HEK293 (cell line): ENCODE data around the gene CACNA2D4.

Source experiments
- CTCF ChIA-PET: fragments of 350-600 bp; formaldehyde crosslinking; extraction: SDS; loops from one replicate; lab custom pipeline; 2021; ENCODE audit warnings: antibody characterized with exemption; lab: Yijun Ruan, JAX
- POLR2A ChIA-PET: fragments of 300-600 bp; formaldehyde crosslinking; extraction: SDS; loops from one replicate; lab custom pipeline; 2020; ENCODE audit warnings: antibody characterized with exemption, inconsistent platforms; lab: Yijun Ruan, JAX
- H3K27ac ChIP-seq: fragments of 200-500 bp; sonication (Bioruptor generic); 2 replicates; pipeline ENCODE4 v1.5.1; 2014; ENCODE audit warnings: low read depth, low read length, control low read depth, inconsistent platforms; ENCODE audit errors: extremely low read depth
- H3K36me3 ChIP-seq, 2 experiments: fragments of 200-500 bp in 1 of 2; sonication (Bioruptor generic) in 1 of 2; 1 replicate in 1 of 2; 2 replicates in 1 of 2; pipeline ENCODE4 v1.5.1; 2014 to 2017; ENCODE audit warnings: inconsistent platforms in 2 of 2, low read length in 2 of 2; ENCODE audit not compliant: control insufficient read depth in 2 of 2, insufficient read depth in 1 of 2
- H3K4me1 ChIP-seq: fragments of 200-500 bp; sonication (Bioruptor generic); 2 replicates; pipeline ENCODE4 v1.5.1; 2014; ENCODE audit warnings: mild to moderate bottlenecking, low read length, inconsistent platforms; ENCODE audit not compliant: control insufficient read depth, insufficient read depth
- H3K4me3 ChIP-seq: 2 replicates; pipeline ENCODE4 v1.5.1; 2011; ENCODE audit warnings: low read depth, mild to moderate bottlenecking, control low read depth, low read length, moderate library complexity
- H3K9me3 ChIP-seq: fragments of 200-500 bp; sonication (Bioruptor generic); 2 replicates; pipeline ENCODE4 v1.5.1; 2014; ENCODE audit warnings: low read depth, low read length, inconsistent platforms; ENCODE audit not compliant: control insufficient read depth, insufficient read depth
- EGR2 ChIP-seq: fragments of 450-650 bp; formaldehyde crosslinking; IDR thresholded peaks from 2 replicates; pipeline ENCODE4 v1.5.1; 2016; ENCODE audit warnings: low read depth, missing biosample characterization, missing genetic modification characterization
- TRIM28 ChIP-seq: IDR thresholded peaks from 2 replicates; pipeline ENCODE4 v1.6.1; 2011; ENCODE audit warnings: low read length, control low read depth, borderline replicate concordance
- ZBTB48 ChIP-seq: fragments of 450-650 bp; formaldehyde crosslinking; IDR thresholded peaks from 2 replicates; pipeline ENCODE4 v1.5.1; 2016; ENCODE audit warnings: missing biosample characterization, missing genetic modification characterization
- ZIC2 ChIP-seq: fragments of 450-650 bp; formaldehyde crosslinking; IDR thresholded peaks from 2 replicates; pipeline ENCODE4 v1.5.1; 2016; ENCODE audit warnings: missing biosample characterization, missing genetic modification characterization
- ZNF169 ChIP-seq: fragments of 450-650 bp; formaldehyde crosslinking; IDR thresholded peaks from 2 replicates; pipeline ENCODE4 v1.5.1; 2016; ENCODE audit warnings: missing biosample characterization, missing genetic modification characterization
- ZNF223 ChIP-seq: fragments of 450-650 bp; formaldehyde crosslinking; IDR thresholded peaks from 2 replicates; pipeline ENCODE4 v1.5.1; 2016; ENCODE audit warnings: missing biosample characterization, missing genetic modification characterization
- ZNF23 ChIP-seq: fragments of 450-650 bp; formaldehyde crosslinking; IDR thresholded peaks from 2 replicates; pipeline ENCODE4 v1.5.1; 2016; ENCODE audit warnings: missing biosample characterization, missing genetic modification characterization, borderline replicate concordance
- ZNF335 ChIP-seq: fragments of 450-650 bp; formaldehyde crosslinking; conservative IDR thresholded peaks from 2 replicates; pipeline ENCODE4 v1.5.1; 2016; ENCODE audit warnings: missing biosample characterization, missing genetic modification characterization
- ZNF391 ChIP-seq: fragments of 450-650 bp; formaldehyde crosslinking; IDR thresholded peaks from 2 replicates; pipeline ENCODE4 v1.5.1; 2016; ENCODE audit warnings: low read depth, missing biosample characterization, missing genetic modification characterization, borderline replicate concordance
- ZNF621 ChIP-seq: fragments of 450-650 bp; formaldehyde crosslinking; IDR thresholded peaks from 2 replicates; pipeline ENCODE4 v1.5.1; 2017; ENCODE audit warnings: missing biosample characterization, missing genetic modification characterization
- ZNF660 ChIP-seq: fragments of 450-650 bp; IDR thresholded peaks from 2 replicates; pipeline ENCODE4 v1.5.1; 2018; ENCODE audit warnings: missing biosample characterization, mild to moderate bottlenecking, missing genetic modification characterization
- ZNF677 ChIP-seq: fragments of 450-650 bp; IDR thresholded peaks from 2 replicates; pipeline ENCODE4 v1.5.0; 2018; ENCODE audit warnings: missing biosample characterization, mild to moderate bottlenecking, missing genetic modification characterization, moderate library complexity
- TF ChIP-seq, protein P1 (sequence below): fragments of 450-650 bp; formaldehyde crosslinking; IDR thresholded peaks from 2 replicates; pipeline ENCODE4 v1.5.1; 2017; ENCODE audit warnings: missing biosample characterization, mild to moderate bottlenecking, missing genetic modification characterization, moderate library complexity
- TF ChIP-seq, protein P2 (sequence below): fragments of 450-650 bp; formaldehyde crosslinking; IDR thresholded peaks from 2 replicates; pipeline ENCODE4 v1.5.1; 2016; ENCODE audit warnings: missing biosample characterization, missing genetic modification characterization

The CACNA2D4 gene

DNA sequence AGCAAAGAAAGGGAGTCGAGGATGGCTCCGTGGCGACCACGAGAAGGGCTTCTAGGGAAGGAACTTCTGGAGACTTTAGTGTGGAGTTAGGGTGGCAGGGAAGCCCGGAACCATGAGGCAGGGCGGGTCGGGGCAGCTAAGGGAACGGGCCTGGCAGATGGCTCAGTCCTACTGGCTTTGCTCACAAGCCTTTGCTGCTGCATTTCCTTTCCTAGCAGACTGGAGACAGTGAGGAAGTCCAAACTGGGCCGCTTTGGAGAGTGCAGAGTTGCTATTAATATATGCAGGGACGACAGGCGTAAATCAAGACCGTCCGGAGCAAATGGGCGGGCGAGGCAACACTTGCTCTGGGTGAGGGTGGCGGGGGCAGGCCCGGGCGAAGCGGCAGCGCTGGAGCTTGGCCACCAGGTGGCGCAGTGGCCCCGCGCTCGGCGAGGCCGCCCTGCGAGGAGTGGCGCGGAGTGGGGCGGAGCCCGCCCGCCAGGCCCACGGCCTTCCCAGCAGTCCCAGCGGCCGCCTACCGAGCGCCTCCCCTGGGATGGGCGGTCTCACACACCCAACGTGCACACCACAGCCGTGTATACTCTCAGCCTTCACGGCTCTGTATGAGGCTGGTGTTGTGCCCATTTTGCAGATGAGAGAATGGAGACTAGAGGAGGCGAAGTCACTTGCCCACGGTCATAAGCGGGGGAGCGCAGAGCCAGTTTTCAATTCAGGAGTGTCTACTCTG lies 122.5 kb downstream of the CACNA2D4 start (continued):
- TF ChIP-seq, protein P1, sequence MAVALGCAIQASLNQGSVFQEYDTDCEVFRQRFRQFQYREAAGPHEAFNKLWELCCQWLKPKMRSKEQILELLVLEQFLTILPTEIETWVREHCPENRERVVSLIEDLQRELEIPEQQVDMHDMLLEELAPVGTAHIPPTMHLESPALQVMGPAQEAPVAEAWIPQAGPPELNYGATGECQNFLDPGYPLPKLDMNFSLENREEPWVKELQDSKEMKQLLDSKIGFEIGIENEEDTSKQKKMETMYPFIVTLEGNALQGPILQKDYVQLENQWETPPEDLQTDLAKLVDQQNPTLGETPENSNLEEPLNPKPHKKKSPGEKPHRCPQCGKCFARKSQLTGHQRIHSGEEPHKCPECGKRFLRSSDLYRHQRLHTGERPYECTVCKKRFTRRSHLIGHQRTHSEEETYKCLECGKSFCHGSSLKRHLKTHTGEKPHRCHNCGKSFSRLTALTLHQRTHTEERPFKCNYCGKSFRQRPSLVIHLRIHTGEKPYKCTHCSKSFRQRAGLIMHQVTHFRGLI (tag by site-specific recombination): peak; percentile 22; the same call in 1 of the 2 replicates
- TF ChIP-seq TRIM28 (peak; percentile 51; the same call in 1 of the 2 replicates), ZIC2 (tag by site-specific recombination) (peak; percentile 61)

DNA sequence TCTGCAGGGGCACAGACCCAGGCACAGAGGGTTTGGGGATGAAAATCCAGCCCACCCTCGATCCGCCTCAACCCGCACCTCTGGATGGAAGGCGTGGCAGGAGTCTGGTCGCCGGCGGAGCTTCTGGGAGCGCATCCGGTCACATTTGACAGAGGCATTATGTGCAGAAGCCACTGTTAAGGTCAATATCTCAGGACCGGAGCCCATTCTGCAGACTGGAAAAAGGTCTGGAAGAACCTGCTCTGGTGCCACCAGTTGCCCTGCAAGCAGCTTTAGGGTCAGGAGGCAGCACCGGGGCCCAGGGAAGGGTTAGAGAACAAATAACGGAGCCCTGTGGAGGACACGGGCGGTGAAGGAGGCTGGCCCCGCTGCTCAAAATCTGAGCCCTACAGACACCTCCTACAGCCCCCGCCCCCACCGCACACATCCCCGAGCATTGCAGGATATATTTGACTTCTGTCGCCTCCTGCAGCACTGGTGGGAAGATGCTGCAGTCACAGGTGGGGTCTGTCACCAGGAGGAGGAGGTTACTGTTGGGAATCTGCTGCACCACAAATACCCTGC lies 123.1 kb downstream of the CACNA2D4 start:
- Histone ChIP-seq H3K9me3 (no peaks in the 10 kb centered on the region), H3K4me3 (no peak overlapping the region), H3K4me1 (no peaks in the 10 kb centered on the region; the same call in 1 of the 2 replicates), H3K36me3 (no peaks in the 10 kb centered on the region), H3K27ac (no peak overlapping the region)
- ChIA-PET POLR2A (interaction anchor here (1.0 to 1.7 kb wide), 2 partner anchors 134 to 145 kb away, joined by 4 to 6 read pairs; no protein-coding TSS in a partner anchor), CTCF (interaction anchor here (0.6 to 9.4 kb wide), 16 partner anchors 12 to 788 kb away, joined by 3 to 259 read pairs (median 3); partner anchors contain the start of gene WNT5B)
- TF ChIP-seq ZNF660 (no peak), ZNF335 (no peak), ZNF621 (no peak), ZNF223 (tag by site-specific recombination) (no peak), ZNF23 (no peak)
- TF ChIP-seq, protein P2, sequence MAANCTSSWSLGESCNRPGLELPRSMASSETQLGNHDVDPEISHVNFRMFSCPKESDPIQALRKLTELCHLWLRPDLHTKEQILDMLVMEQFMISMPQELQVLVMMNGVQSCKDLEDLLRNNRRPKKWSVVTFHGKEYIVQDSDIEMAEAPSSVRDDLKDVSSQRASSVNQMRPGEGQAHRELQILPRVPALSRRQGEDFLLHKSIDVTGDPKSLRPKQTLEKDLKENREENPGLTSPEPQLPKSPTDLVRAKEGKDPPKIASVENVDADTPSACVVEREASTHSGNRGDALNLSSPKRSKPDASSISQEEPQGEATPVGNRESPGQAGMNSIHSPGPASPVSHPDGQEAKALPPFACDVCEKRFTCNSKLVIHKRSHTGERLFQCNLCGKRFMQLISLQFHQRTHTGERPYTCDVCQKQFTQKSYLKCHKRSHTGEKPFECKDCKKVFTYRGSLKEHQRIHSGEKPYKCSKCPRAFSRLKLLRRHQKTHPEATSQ (tag by site-specific recombination): no peak

DNA sequence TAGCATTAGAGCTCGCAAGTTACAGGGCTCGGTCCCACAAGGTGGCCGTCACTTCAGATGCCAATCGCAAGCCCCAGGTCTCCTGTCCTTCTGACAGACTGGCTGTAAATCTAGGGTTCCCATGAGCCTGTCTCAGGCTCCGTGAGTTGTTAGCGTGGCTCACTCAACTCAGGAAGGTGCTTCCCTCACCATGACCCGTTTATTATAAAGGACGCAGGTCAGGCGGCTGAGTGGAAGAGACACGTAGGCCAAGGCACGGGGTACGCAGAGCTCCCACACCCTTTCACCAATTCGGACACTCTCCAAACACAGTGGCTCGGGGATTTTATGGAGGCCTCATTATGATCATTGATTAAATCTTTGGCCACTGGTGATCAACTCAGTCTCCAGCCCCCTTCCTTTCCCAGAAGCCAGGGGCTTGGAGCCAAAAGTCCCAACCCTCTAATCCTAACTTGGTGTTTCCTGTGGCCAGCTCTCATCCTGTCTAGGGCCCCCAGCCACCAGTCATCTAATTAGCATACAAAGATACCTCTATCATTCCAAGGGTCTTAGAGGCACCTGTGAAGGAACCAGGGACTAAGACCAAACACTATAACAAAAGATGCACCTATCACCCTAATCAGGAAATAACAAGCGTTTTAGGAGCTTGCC lies 123.9 kb downstream of the CACNA2D4 start:
- H3K27ac ChIP-seq: no peak overlapping the region
- no peaks in the 10 kb centered on the region; the same call in 1 of the 2 replicates for H3K4me1 ChIP-seq
- TF ChIP-seq ZBTB48 (tag by site-specific recombination) (no peak), EGR2 (tag by site-specific recombination) (no peak), ZNF391 (tag by site-specific recombination) (no peak), ZIC2 (tag by site-specific recombination) (no peak), ZNF169 (tag by site-specific recombination) (no peak), ZNF677 (tag by site-specific recombination) (no peak)
- TF ChIP-seq, all 188 proteins: peak for 0
- H3K4me3 ChIP-seq: no peak overlapping the region
- POLR2A ChIA-PET: interaction anchor here (1.7 kb wide), 1 partner anchor 146 kb away, joined by 6 read pairs; no protein-coding TSS in a partner anchor
- no peaks in the 10 kb centered on the region for H3K36me3 ChIP-seq
- CTCF ChIA-PET: interaction anchor here (0.6 to 9.4 kb wide), 9 partner anchors 9 to 165 kb away, joined by 3 to 259 read pairs (median 4); partner anchors contain the start of gene WNT5B
- no peaks in the 10 kb centered on the region for H3K9me3 ChIP-seq
